Esophagus muscularis mucosa (tissue), 4 donors: ENCODE measurements around the gene SRD5A1.

Experiments
- EP300 ChIP-seq: sonication (generic); formaldehyde crosslinking; IDR thresholded peaks from one replicate; pipeline ENCODE4 v1.6.1; 2017; ENCODE audit warnings: antibody characterized with exemption
- POLR2AphosphoS5 ChIP-seq, 2 donors: sonication (generic); formaldehyde crosslinking; IDR thresholded peaks; one replicate each; pipeline ENCODE4 v1.6.1; 2017; ENCODE audit warnings: antibody characterized with exemption in 2 of 2
- TF ChIP-seq, protein P1 (sequence below), 3 experiments: fragments of 200-600 bp in 2 of 3; fragments of 450-650 bp in 1 of 3; sonication (generic) in 2 of 3; IDR thresholded peaks; one replicate each; pipeline ENCODE4 v1.5.1; 2017 to 2019; ENCODE audit warnings: antibody characterized with exemption in 3 of 3, mild to moderate bottlenecking in 2 of 3, moderate library complexity in 1 of 3

DNA sequence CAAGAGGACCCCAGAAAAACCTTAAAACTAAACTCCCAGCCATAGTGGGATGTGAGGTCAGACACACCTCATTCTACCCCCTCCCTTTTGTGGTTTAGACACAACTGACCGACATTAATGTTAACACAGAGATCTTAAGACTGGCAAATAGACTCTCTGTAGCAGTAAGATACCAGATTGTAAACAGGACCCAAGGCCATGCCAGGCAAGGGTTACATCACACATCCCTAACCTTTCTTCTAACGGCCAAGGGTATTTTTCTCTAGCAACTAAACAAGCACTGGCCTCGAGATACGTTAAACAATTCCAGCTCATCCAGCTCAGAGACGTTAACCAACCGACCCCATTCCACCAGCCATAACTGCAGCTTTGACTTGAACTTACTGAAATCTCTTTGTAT lies 39.2 kb upstream of the SRD5A1 start:
- TF ChIP-seq, protein P1, sequence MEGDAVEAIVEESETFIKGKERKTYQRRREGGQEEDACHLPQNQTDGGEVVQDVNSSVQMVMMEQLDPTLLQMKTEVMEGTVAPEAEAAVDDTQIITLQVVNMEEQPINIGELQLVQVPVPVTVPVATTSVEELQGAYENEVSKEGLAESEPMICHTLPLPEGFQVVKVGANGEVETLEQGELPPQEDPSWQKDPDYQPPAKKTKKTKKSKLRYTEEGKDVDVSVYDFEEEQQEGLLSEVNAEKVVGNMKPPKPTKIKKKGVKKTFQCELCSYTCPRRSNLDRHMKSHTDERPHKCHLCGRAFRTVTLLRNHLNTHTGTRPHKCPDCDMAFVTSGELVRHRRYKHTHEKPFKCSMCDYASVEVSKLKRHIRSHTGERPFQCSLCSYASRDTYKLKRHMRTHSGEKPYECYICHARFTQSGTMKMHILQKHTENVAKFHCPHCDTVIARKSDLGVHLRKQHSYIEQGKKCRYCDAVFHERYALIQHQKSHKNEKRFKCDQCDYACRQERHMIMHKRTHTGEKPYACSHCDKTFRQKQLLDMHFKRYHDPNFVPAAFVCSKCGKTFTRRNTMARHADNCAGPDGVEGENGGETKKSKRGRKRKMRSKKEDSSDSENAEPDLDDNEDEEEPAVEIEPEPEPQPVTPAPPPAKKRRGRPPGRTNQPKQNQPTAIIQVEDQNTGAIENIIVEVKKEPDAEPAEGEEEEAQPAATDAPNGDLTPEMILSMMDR (IDR thresholded peaks at IDR 0.05), result no peak
- TF ChIP-seq EP300 (no peak), POLR2AphosphoS5 (IDR thresholded peaks at IDR 0.05) (no peak)
